ENCODE results near the gene CPNE9. TPM values are rescaled to one million over a fixed set of nuclear protein-coding genes. Genes with fewer than 3 reads are reported as not detected.

CPNE9 gene
- total and polyA plus RNA-seq, 2 of the 13 experiments (the other 11 are each of a cell fraction or from before 2014, with no cell fraction given) = 0.20 TPM; not detected in 1

- no peaks in the 10 kb centered on the region for H3K79me2 ChIP-seq (ENCODE audit: insufficient read depth, low read length)
- peaks cover 0 to 1% of the 10 kb centered on the region in 2 experiments; a peak in 2 of 5 replicates for H3K27me3 ChIP-seq (ENCODE audit: control insufficient read depth in 1 of 2, insufficient read depth in 2 of 2, low read length in 2 of 2)
- DNase-seq (ENCODE audit: low spot score) (no peak), ATAC-seq (no peak), FAIRE-seq (no peak)
- no peak overlapping the region for H3K9ac ChIP-seq (ENCODE audit: insufficient read depth, low read depth, low read length)
- in situ Hi-C loops (cut with HindIII; ENCODE audit: extremely low pct_ligation_motif_present, low pct_unique_long_range_greater_than_20kb) = no loop called here
- no peak overlapping the region for H3K4me3 ChIP-seq (replicated peaks in 1 of 3; ENCODE audit: insufficient read depth in 1 of 3, low read depth in 2 of 3, low read length in 3 of 3)
- H3K27ac ChIP-seq (ENCODE audit: extremely low read length, insufficient read depth, low read length) = no peak overlapping the region
- H3K36me3 ChIP-seq (replicated peaks in 1 of 2; ENCODE audit: control insufficient read depth in 1 of 2, insufficient read depth in 2 of 2, low read length in 2 of 2) = peaks cover 3 to 6% of the 10 kb centered on the region in 2 experiments; a peak in 2 of 5 replicates
- no peak overlapping the region for H3K4me2 ChIP-seq (ENCODE audit: low read depth, low read length)
- WGBS (ENCODE audit: low lambda C conversion rate) = 100% methylated on average over 7 of the region's 7 CpGs
- no peaks in the 10 kb centered on the region for H3K9me3 ChIP-seq (ENCODE audit: low read length)
- H4K20me1 ChIP-seq (ENCODE audit: insufficient read depth, low read length) = no peaks in the 10 kb centered on the region
- intact Hi-C loops (cut with micrococcal nuclease; ENCODE audit: unreplicated experiment) = no loop called here
- H3K4me1 ChIP-seq (ENCODE audit: insufficient read depth, low read length) = peaks cover 12% of the 10 kb centered on the region; the same call in 1 of the 2 replicates
- ChIA-PET POLR2A (no interaction called here), CTCF (ENCODE audit: low intra/inter-chr PET ratio, low total read pairs) (no interaction called here)
- TF ChIP-seq ZNF17 (CRISPR knock-in tag; IDR thresholded peaks at IDR 0.05) = no peak
- no peak for TF ChIP-seq MXD4 (CRISPR knock-in tag; IDR thresholded peaks at IDR 0.05)
- TF ChIP-seq ZNF691 (CRISPR knock-in tag; IDR thresholded peaks at IDR 0.05; ENCODE audit: borderline replicate concordance, low read depth) = no peak
- no peak for TF ChIP-seq RFXAP (CRISPR knock-in tag; IDR thresholded peaks at IDR 0.05; ENCODE audit: borderline replicate concordance)
- no peak for TF ChIP-seq NONO (IDR thresholded peaks at IDR 0.05)
- no peak for TF ChIP-seq NONO (CRISPR knock-in tag; conservative IDR thresholded peaks at IDR 0.05)
- no peak for TF ChIP-seq ZSCAN30 (CRISPR knock-in tag; IDR thresholded peaks at IDR 0.05)
- TF ChIP-seq TGIF2 (CRISPR knock-in tag; IDR thresholded peaks at IDR 0.05) = no peak
- TF ChIP-seq ZNF232 (CRISPR knock-in tag; IDR thresholded peaks at IDR 0.05; ENCODE audit: borderline replicate concordance) = no peak
- no peak for TF ChIP-seq HNF4A (CRISPR knock-in tag; IDR thresholded peaks at IDR 0.05)
- TF ChIP-seq ZMYM2 (CRISPR knock-in tag; IDR thresholded peaks at IDR 0.05) = no peak
- no peak for TF ChIP-seq TBX2 (CRISPR knock-in tag; IDR thresholded peaks at IDR 0.05; ENCODE audit: borderline replicate concordance)
- no TSS peak for BruUV-seq (replicated peaks)
- H2AFZ ChIP-seq (ENCODE audit: low read length) = no peak overlapping the region
Observed at GRCh38 chr3:9701006-9701405, 2.6 kb upstream of the CPNE9 start.

Measured in HepG2 (cell line).